Astrocyte of the spinal cord (primary cell): ENCODE results near the gene ACP4.

Experiments used
- DNase-seq: peaks from one replicate; pipeline ENCODE4 v3.0.0; 2011; ENCODE audit warnings: low read depth, low spot score
- H3K4me3 ChIP-seq: 2 replicates; pipeline ENCODE4 v1.5.1; 2011; ENCODE audit warnings: low read depth, mild to moderate bottlenecking, low read length, moderate library complexity
- CTCF ChIP-seq: IDR thresholded peaks from 2 replicates; pipeline ENCODE4 v1.5.1; 2012; ENCODE audit warnings: low read depth, mild to moderate bottlenecking, low read length, inconsistent platforms
- in situ Hi-C: cut with HindIII; loops from 2 replicates; pipeline ENCODE4 v1.10.0; 2017; ENCODE audit warnings: low sequenced_read_pairs

Gene ACP4

GRCh38 chr19:50791594-50792271 lies 1.5 kb downstream of the ACP4 start:
- in situ Hi-C loops = no loop called here
- H3K4me3 ChIP-seq = no peak overlapping the region
- no peak for DNase-seq
- no peak for TF ChIP-seq CTCF

GRCh38 chr19:50792272-50793250 lies 2.3 kb downstream of the ACP4 start:
- in situ Hi-C loops = no loop called here
- DNase-seq = no peak
- no peak for TF ChIP-seq CTCF

GRCh38 chr19:50793558-50794065 lies 3.4 kb downstream of the ACP4 start:
- no peak for TF ChIP-seq CTCF
- H3K4me3 ChIP-seq = no peak overlapping the region
- no peak for DNase-seq
- in situ Hi-C loops = no loop called here

More at GRCh38 chr19:50792272-50793250, 2.3 kb downstream of the ACP4 start:
- no peak overlapping the region for H3K4me3 ChIP-seq

- no peak overlapping the region for H3K4me3 ChIP-seq
- in situ Hi-C loops = no loop called here
Measured at GRCh38 chr19:50794074-50794875, 4.1 kb downstream of the ACP4 start.

GRCh38 chr19:50794876-50795663 lies 4.9 kb downstream of the ACP4 start:
- TF ChIP-seq CTCF = peak; percentile 8
- DNase-seq = no peak
- no peak overlapping the region for H3K4me3 ChIP-seq
- in situ Hi-C loops = no loop called here

More at GRCh38 chr19:50794074-50794875, 4.1 kb downstream of the ACP4 start:
- no peak for TF ChIP-seq CTCF
- no peak for DNase-seq
